HL-60 (cell line): ENCODE measurements around the gene RNF227.

ENCODE experiments used
- DNase-seq, 2 experiments: peaks; one replicate each; pipeline ENCODE4 v3.0.0-alpha.2; 2010 to 2020; ENCODE audit warnings: low read depth in 1 of 2, low spot score in 1 of 2
- H3K27ac ChIP-seq: fragments of 250-450 bp; sonication (Bioruptor Pico); replicated peaks from 2 replicates; pipeline ENCODE4 v1.5.1; 2020; ENCODE audit warnings: mild to moderate bottlenecking, moderate library complexity
- H3K27me3 ChIP-seq: fragments of 250-450 bp; sonication (Bioruptor Pico); 2 replicates; pipeline ENCODE4 v1.5.1; 2021; ENCODE audit warnings: mild to moderate bottlenecking, moderate library complexity; ENCODE audit not compliant: insufficient read depth, poor library complexity, severe bottlenecking
- H3K4me3 ChIP-seq: replicated peaks from 2 replicates; pipeline ENCODE4 v1.5.1; 2011; ENCODE audit warnings: mild to moderate bottlenecking, control low read depth, low read length; ENCODE audit not compliant: insufficient read depth
- CTCF ChIP-seq: IDR thresholded peaks from one replicate; pipeline ENCODE4 v1.5.1; 2011; ENCODE audit warnings: low read length, control low read depth, inconsistent platforms; ENCODE audit not compliant: insufficient read depth
- GABPA ChIP-seq: IDR thresholded peaks from 2 replicates; pipeline ENCODE4 v1.6.1; 2012; ENCODE audit warnings: low read depth
- POLR2AphosphoS5 ChIP-seq: IDR thresholded peaks from 2 replicates; pipeline ENCODE4 v1.6.1; 2012; ENCODE audit warnings: low read depth
- SPI1 ChIP-seq: IDR thresholded peaks from 2 replicates; pipeline ENCODE4 v1.6.1; 2012; ENCODE audit warnings: low read depth, mild to moderate bottlenecking, borderline replicate concordance
- TF ChIP-seq, protein P1 (sequence below): IDR thresholded peaks from 2 replicates; pipeline ENCODE4 v1.6.1; 2012; ENCODE audit warnings: low read depth; ENCODE audit not compliant: insufficient replicate concordance

The RNF227 gene

DNA sequence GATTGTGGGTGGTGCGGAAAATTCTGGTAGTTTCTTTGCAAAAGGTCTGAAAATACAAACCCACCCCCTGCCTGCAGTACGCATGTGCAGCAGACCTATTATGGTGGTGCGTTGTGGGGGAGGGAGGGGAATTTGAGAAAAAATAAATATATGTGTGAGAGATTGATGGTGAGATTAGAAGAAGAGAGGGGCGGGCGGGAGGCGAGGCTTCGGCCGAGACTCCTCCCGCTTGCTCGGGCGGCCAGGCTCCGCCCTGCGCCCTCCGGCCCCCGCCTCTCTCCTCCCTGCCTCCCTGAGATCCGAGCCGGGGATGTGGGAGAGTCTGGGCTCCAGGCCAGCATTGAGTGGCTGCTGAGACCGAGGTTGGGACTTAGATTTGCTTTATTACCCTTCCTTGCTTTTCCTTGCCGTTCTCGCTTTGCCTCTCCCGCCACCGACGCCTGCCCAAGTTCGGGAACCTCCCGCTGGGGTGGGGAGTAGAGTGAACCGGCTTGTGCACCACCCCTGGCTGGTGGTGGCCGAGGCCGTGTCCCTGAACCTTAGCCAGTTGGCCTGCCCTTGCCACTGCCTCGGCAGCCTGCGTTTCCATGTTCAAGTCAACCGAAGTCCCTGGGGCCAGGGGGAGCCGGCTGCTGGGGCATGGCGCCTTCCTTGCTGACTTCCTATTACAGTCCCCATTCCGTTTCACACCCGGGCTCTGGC, 28.5 kb downstream of the RNF227 start:
- Histone ChIP-seq H3K27ac (peak overlapping the region; percentile 92), H3K4me3 (peak overlapping the region; percentile 57), H3K27me3 (no peaks in the 10 kb centered on the region)
- no peak for TF ChIP-seq CTCF
- TF ChIP-seq GABPA = no peak
- no peak for TF ChIP-seq POLR2AphosphoS5
- TF ChIP-seq, protein P1, sequence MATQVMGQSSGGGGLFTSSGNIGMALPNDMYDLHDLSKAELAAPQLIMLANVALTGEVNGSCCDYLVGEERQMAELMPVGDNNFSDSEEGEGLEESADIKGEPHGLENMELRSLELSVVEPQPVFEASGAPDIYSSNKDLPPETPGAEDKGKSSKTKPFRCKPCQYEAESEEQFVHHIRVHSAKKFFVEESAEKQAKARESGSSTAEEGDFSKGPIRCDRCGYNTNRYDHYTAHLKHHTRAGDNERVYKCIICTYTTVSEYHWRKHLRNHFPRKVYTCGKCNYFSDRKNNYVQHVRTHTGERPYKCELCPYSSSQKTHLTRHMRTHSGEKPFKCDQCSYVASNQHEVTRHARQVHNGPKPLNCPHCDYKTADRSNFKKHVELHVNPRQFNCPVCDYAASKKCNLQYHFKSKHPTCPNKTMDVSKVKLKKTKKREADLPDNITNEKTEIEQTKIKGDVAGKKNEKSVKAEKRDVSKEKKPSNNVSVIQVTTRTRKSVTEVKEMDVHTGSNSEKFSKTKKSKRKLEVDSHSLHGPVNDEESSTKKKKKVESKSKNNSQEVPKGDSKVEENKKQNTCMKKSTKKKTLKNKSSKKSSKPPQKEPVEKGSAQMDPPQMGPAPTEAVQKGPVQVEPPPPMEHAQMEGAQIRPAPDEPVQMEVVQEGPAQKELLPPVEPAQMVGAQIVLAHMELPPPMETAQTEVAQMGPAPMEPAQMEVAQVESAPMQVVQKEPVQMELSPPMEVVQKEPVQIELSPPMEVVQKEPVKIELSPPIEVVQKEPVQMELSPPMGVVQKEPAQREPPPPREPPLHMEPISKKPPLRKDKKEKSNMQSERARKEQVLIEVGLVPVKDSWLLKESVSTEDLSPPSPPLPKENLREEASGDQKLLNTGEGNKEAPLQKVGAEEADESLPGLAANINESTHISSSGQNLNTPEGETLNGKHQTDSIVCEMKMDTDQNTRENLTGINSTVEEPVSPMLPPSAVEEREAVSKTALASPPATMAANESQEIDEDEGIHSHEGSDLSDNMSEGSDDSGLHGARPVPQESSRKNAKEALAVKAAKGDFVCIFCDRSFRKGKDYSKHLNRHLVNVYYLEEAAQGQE = no peak
- no peak for TF ChIP-seq SPI1
- DNase-seq = peak; percentile 56 to 71

DNA sequence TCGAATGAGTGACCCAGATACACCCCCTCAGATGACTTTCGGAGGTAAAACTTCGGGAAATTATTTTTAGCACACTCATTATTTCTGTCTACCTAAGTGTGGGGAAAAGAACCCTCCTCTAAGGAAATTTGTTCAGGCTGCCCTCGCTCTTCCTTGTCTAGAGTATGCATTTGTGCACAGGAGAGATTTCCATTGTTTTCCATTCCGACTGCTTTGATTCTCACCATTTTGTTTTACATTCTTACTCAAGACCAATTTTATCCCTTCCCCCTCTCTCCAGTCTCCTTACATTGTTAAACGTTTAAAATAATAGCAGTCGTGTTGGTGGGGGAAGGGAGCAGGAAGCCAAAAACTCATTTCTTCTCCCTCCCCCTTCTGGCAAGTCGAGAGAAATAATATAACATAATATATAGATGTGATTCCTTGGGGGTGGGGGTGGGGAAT, 29.0 kb downstream of the RNF227 start:
- H3K4me3 ChIP-seq = peak overlapping the region; percentile 57
- no peaks in the 10 kb centered on the region for H3K27me3 ChIP-seq
- TF ChIP-seq, protein P1 = no peak
- TF ChIP-seq GABPA (no peak), POLR2AphosphoS5 (no peak), SPI1 (no peak), CTCF (no peak)
- H3K27ac ChIP-seq = peak overlapping the region; percentile 92
- DNase-seq = peak in 1 of 2 experiments; percentile 64

GRCh38 chr17:7886227-7887037, 29.7 kb downstream of the RNF227 start:
- DNase-seq = no peak
- no peaks in the 10 kb centered on the region for H3K27me3 ChIP-seq
- peak overlapping the region; percentile 57 for H3K4me3 ChIP-seq
- no peak for TF ChIP-seq CTCF
- TF ChIP-seq, protein P1 = no peak
- no peak for TF ChIP-seq POLR2AphosphoS5
- no peak for TF ChIP-seq GABPA
- TF ChIP-seq SPI1 = no peak
- H3K27ac ChIP-seq = peak overlapping the region; percentile 92
